ENCODE results near the gene MFN1. TPM values are rescaled to one million over a fixed set of nuclear protein-coding genes. Genes with fewer than 3 reads are reported as not detected.
"Not testable (repeated sequence)": the region's sequence is repeated elsewhere in the genome, so short reads cannot be mapped to it uniquely, and the experiment has no call there.

Gene MFN1
- 12.8 TPM for polyA plus RNA-seq

DNA sequence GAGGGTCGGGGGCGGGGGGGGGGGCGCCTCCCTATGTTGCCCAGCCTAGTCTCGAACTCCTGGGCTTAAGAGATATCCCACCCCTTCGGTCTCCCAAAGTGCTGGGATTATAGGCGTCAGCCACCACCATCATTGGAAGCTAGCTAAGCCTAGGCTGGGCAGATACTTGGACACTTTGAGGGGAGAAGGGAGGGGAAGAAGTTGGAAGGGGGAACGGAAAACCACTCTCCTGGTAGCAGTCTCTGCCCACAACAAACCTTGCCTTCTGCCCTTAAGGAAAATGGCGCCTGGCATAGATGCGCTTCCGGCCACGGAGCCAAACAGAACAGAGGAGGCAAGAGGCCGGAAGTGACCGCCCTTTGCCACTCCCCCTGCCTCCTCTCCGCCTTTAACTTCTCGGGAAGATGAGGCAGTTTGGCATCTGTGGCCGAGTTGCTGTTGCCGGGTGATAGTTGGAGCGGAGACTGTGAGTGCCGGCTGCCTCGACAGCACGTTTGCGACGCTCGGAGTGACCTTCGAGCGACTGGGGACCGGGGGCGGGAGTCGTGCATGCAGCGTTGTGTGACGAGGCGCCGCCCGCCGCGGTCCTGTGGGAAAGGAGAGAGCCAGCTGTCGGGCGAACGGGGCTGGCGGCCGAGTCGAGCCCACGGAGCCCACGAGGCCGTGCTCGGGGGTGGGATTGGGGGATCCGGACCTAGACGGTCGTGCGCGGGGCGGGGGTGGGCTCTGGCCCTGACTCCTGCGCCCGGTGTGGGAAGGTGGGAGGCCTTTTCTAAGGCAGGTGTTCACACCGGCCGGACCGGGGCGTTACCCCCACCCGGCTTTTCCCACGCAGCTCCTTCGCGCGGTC, at the start of gene MFN1:
Gene MFN1 (plus strand): TSS at position 365 of the 850 bp plus-strand sequence. CDS start 1,143 bp downstream, outside the sequence.
- H3K4me1 Mint-ChIP-seq = peaks cover 9 to 21% (median 15%) of the 10 kb centered on the region in 3 donors

DNA sequence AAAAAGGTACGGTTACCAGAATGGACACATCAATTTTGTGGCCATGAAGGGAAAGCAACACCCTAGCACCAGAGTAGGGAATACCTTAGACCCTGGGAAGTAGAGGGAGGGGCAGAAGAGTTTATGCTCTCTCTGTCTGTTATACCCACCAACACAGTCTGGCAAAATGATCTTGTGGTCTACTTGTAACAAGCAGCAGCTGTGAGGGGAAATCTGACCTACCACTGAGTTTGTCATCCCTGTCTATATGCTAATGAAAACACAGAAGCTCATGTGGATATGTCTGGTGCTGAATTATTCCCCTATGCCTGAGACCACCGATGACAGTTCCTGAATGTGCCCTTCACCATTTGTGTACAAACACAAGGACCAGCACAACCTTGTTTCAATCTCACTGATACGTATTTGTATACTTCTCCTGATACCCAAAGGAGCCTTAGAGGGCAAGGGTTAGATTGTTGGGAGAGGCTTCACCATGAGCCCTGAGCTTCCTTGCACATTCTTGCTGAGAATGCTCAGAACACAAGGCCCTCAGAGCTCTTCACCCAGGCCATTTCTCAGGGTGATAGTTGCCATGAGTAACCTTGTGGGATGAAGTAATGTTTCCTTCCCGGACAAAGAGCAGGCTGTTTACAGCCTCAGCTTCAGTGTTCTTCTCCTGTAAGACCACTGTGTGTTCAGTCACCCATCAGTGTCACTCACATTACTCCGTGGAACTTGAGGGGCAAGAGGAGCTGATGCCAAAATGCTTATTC, 49.4 kb upstream of the MFN1 start:
- H3K4me3 Mint-ChIP-seq = no peak overlapping the region
- no peak overlapping the region for H3K27ac Mint-ChIP-seq
- H3K9me3 Mint-ChIP-seq = peaks cover 0 to 5% (median 0%) of the 10 kb centered on the region in 3 donors
- peaks cover 0 to 2% (median 0%) of the 10 kb centered on the region in 3 donors for H3K4me1 Mint-ChIP-seq
- no peaks in the 10 kb centered on the region for H3K27me3 Mint-ChIP-seq
- H3K36me3 Mint-ChIP-seq = peaks cover 2% of the 10 kb centered on the region

More for the DNA sequence above, at the start of gene MFN1:
- no peaks in the 10 kb centered on the region for H3K27me3 Mint-ChIP-seq
- no peaks in the 10 kb centered on the region for H3K36me3 Mint-ChIP-seq
- H3K27ac Mint-ChIP-seq = peak within 1 kb of the TSS; percentile 72 to 98 (median 84)
- peak within 1 kb of the TSS; percentile 92 to 100 (median 98) for H3K4me3 Mint-ChIP-seq
- H3K9me3 Mint-ChIP-seq = no peaks in the 10 kb centered on the region

DNA sequence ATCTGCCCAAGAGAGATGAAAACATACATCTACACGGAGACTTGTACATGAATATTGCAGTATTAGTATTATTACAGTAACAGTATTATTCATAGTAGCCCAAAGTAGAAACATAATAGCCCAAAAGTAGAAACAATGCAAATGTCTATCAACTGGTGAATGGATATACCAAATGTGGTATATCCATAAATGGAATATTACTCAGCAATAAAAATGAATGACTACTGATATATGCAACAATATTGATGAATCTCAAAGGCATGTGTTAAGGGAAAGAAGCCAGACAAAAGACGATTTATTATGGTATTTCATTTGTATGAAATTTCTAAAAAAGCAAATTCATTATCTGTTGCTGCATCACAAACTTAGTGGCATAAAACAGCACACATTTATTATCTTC, 48.2 kb upstream of the MFN1 start:
- H3K9me3 Mint-ChIP-seq = peaks cover 0 to 5% (median 0%) of the 10 kb centered on the region in 3 donors
- H3K27me3 Mint-ChIP-seq = no peaks in the 10 kb centered on the region
- no peak overlapping the region for H3K27ac Mint-ChIP-seq
- peaks cover 0 to 3% (median 0%) of the 10 kb centered on the region in 3 donors for H3K4me1 Mint-ChIP-seq
- H3K4me3 Mint-ChIP-seq = no peak overlapping the region
- peaks cover 5% of the 10 kb centered on the region for H3K36me3 Mint-ChIP-seq

DNA sequence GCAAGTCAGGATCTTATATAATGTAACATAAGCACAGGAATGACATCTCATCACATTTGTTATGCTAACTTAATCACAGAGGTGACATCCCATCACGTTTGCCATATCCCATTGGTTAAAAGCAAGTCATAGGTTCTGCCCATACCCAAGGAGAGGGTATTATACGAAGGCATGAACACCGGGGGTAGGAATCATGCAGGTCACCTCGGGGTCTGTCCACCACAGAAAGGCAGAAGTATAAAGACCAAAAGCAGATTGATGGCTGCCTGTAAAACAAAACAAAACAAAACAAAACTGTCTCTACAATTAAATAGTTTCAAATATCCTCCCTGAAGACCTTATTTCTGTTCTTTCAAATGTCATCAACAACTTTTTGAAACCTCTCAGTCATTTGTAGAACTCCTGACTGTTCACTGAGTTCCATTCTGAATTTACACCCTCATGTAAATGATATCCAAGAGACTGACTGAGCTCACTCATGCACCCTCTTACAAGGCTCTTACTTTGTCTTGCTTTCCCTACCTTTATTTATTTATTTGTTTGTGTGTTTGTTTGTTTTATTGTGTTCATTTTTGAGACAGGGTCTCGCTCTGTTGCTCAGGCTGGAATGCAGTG, 47.4 kb upstream of the MFN1 start:
- Mint-ChIP-seq H3K27ac (no peak overlapping the region), H3K9me3 (peaks cover 0 to 5% (median 0%) of the 10 kb centered on the region in 3 donors), H3K4me1 (peaks cover 0 to 3% (median 0%) of the 10 kb centered on the region in 3 donors), H3K4me3 (no peak overlapping the region), H3K36me3 (peaks cover 5% of the 10 kb centered on the region), H3K27me3 (no peaks in the 10 kb centered on the region)

DNA sequence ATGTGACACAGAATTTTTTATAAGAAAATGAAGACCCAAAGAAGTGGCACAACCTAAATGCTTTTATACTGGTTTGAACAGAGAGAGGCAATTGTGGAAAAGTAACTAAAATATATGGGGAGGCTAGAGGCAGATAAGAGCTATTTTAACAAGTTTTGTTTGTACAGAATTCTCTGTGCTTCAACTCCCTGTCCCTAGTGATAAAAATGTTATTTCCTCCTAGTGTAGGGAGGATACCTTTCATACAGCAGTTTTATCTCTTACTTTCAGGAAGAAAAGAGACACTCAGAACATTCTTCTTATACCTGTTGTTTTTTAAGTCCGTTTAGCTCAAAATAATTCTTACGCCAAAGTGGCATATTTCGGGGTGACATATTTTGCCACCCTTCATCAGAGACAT, 45.9 kb upstream of the MFN1 start:
- no peak overlapping the region for H3K27ac Mint-ChIP-seq
- H3K4me3 Mint-ChIP-seq = no peak overlapping the region
- H3K27me3 Mint-ChIP-seq = no peaks in the 10 kb centered on the region
- peaks cover 0 to 5% (median 0%) of the 10 kb centered on the region in 3 donors for H3K9me3 Mint-ChIP-seq
- H3K4me1 Mint-ChIP-seq = peaks cover 0 to 3% (median 0%) of the 10 kb centered on the region in 3 donors
- peaks cover 5% of the 10 kb centered on the region for H3K36me3 Mint-ChIP-seq

DNA sequence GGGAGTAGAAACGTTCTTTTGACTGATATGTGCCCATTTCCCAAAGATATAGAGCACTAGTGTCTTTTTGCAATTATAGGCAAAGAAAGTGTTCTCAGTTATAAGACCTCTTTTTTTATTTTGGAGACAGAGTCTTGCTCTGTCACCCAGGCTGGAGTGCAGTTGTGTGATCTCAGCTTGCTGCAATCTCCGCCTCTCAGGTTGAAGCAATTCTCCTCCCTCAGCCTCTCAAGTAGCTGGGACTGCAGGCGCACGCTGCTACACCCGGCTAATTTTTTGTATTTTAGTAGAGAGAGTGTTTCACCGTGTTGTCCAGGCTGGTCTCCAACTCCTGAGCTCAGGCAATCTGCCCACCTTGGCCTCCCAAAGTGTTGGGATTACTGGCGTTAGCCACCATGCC, 45.4 kb upstream of the MFN1 start:
- no peak overlapping the region for H3K27ac Mint-ChIP-seq
- H3K36me3 Mint-ChIP-seq = peaks cover 3% of the 10 kb centered on the region
- H3K9me3 Mint-ChIP-seq = peaks cover 0 to 5% (median 0%) of the 10 kb centered on the region in 3 donors
- no peaks in the 10 kb centered on the region for H3K27me3 Mint-ChIP-seq
- H3K4me3 Mint-ChIP-seq = no peak overlapping the region
- peaks cover 0 to 3% (median 0%) of the 10 kb centered on the region in 3 donors for H3K4me1 Mint-ChIP-seq

DNA sequence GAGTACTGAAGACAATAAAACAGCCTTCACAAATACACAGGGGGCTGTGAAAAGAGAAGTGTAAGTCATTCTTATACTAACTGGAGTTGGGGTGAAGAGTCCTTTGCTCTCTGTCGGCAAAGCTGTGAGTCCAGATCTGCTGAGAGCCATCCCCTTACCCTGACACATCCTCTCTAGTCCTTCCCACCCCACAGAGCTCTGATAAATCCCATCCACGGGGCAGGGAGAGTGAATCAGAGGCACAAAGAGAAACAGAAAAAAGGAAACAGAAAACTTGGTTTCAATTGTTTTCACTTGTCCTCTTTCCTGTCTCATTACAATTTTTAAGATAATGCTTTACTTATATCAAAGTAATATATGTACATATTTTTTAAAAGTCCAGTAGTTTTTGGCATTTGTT, 42.9 kb upstream of the MFN1 start:
- Mint-ChIP-seq H3K4me1 (peaks cover 0 to 3% (median 0%) of the 10 kb centered on the region in 3 donors), H3K36me3 (peaks cover 3% of the 10 kb centered on the region), H3K27ac (peak overlapping the region in 1 of 3 donors; percentile 76), H3K27me3 (no peaks in the 10 kb centered on the region), H3K4me3 (no peak overlapping the region), H3K9me3 (no peaks in the 10 kb centered on the region)

DNA sequence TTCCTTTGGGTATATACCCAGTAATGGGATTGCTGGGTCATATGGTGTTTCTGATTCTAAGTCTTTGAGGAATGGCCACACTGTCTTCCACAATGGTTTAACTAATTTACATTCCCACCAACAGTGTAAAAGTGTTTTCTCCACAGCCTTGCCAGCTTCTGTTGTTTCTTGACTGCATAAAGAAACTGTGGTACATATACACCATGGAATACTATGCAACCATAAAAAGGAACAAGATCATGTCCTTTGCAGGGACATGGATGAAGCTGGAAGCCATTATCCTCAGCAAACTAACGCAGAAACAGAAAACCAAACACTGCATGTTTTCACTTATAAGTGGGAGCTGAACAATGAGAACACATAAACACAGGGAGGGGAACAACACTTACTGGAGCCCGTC, 40.1 kb upstream of the MFN1 start:
- H3K4me3 Mint-ChIP-seq, H3K9me3 Mint-ChIP-seq, H3K4me1 Mint-ChIP-seq, H3K36me3 Mint-ChIP-seq, H3K27ac Mint-ChIP-seq, H3K27me3 Mint-ChIP-seq: not testable (repeated sequence)

DNA sequence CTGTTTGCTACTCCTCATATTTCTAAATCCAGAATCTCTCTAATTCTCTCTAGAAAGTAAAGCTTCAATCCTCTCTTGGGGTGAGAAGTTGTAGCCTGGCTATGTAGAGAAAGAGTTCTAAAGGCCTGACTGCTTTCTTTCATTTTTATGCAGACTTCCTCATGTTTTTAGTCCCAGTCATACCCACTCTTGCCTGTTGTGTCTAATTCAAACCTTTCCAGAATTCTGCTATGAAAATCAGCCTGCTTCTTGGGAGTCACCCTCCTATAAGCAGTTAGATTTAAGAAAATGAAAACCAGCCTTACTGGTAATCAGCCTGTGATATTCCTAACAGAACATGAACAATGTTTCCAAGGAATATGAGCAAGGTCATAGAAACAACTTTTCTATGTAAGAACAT, 39.5 kb upstream of the MFN1 start:
- Mint-ChIP-seq H3K4me3 (no peak overlapping the region), H3K9me3 (no peaks in the 10 kb centered on the region), H3K36me3 (peaks cover 3% of the 10 kb centered on the region), H3K27ac (no peak overlapping the region), H3K4me1 (peaks cover 0 to 1% (median 0%) of the 10 kb centered on the region in 3 donors), H3K27me3 (no peaks in the 10 kb centered on the region)

DNA sequence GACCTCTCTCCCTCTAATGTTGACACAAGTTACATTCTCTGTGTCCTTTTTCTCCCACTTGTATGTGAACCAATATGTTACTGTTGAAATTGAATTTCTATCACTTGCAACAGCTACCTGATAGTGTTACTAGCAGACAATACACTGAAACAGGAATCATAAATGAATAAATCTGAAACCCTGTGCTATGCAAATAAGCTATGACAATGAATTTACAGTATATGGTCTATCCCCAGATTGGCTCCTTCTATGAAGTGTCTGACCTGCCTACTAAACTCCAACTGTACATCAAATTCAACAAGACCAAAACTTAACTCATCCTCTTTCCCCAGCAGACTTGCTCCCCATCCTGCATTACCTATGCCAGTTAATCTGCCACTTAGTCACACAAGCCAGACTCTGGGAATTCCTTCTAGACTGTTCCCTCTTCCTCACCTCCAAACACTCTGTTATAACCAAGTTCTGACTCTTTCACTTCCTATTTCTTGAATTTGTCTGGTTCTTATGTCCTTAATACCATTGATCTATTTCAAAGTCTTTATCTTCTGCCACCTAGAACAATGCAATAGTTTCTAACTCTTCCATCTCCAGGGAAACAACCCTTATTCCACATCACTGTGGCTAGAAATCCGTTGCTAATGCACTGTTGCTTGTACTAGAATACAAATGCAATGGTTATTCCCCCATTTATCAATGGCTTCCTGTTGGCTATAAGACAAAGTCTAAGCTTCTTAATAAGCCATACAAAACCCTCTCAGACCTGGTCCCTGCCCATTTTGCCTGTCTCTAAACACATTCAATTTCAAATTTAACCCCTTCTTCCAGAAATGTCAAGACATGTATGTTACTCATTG, 38.1 kb upstream of the MFN1 start:
- no peak overlapping the region for H3K27ac Mint-ChIP-seq
- H3K9me3 Mint-ChIP-seq = no peaks in the 10 kb centered on the region
- no peak overlapping the region for H3K4me3 Mint-ChIP-seq
- H3K4me1 Mint-ChIP-seq = no peaks in the 10 kb centered on the region
- no peaks in the 10 kb centered on the region for H3K27me3 Mint-ChIP-seq
- no peaks in the 10 kb centered on the region for H3K36me3 Mint-ChIP-seq

DNA sequence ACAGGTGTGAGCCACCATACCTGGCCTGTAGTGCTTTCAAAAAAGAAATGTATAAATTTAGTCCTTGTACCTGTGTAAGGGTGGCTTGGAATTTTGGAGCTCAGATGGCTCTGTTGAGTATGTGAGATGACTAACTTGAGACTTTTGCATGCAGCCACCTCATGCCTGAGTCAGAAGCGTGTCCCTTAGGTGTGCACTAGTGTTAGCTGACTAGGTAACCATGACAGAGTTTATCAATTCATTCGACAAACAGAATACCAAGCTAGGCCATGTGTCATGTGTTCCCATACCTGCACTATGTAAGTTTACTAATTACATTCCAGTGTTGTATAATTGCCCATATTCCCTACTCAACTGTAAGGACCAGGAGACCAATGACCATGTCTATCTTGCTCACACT, 28.6 kb upstream of the MFN1 start:
- peak overlapping the region in 1 of 4 donors; percentile 12 for H3K4me3 Mint-ChIP-seq
- H3K4me1 Mint-ChIP-seq = peaks cover 14 to 27% (median 22%) of the 10 kb centered on the region in 3 donors
- no peaks in the 10 kb centered on the region for H3K27me3 Mint-ChIP-seq
- no peaks in the 10 kb centered on the region for H3K9me3 Mint-ChIP-seq
- H3K36me3 Mint-ChIP-seq = peaks cover 1% of the 10 kb centered on the region
- peak overlapping the region in 2 of 3 donors; percentile 0 to 36 for H3K27ac Mint-ChIP-seq

DNA sequence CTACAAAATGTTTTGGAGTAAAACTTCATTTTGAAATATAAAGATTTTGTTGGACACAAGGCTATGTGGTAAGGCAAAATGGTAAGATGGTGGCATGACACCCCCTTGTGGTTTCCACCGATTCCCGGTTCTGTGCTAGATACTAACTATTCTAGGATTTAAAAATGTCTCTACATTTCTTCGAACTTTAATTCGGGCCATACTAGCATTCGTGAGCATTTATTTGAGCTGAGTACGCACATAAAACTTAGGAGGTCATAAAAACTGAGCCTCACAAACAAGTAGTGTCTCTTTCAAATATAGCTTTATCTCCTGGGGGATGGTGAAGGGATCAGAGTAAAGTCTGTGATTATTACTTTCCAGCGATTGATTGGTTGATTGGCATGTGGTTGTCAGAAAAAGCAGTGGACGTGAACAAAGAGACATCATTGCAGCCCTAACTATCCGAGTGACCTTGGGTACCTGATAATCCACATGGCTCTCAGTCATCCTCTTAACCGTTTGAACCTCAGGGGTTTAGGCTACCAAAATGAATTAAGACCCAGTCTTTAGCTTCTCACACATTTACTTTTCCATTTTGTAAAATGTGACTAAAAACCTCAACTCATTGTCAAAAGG, 25.7 kb upstream of the MFN1 start:
- peak overlapping the region; percentile 86 to 95 (median 93) for H3K4me3 Mint-ChIP-seq

DNA sequence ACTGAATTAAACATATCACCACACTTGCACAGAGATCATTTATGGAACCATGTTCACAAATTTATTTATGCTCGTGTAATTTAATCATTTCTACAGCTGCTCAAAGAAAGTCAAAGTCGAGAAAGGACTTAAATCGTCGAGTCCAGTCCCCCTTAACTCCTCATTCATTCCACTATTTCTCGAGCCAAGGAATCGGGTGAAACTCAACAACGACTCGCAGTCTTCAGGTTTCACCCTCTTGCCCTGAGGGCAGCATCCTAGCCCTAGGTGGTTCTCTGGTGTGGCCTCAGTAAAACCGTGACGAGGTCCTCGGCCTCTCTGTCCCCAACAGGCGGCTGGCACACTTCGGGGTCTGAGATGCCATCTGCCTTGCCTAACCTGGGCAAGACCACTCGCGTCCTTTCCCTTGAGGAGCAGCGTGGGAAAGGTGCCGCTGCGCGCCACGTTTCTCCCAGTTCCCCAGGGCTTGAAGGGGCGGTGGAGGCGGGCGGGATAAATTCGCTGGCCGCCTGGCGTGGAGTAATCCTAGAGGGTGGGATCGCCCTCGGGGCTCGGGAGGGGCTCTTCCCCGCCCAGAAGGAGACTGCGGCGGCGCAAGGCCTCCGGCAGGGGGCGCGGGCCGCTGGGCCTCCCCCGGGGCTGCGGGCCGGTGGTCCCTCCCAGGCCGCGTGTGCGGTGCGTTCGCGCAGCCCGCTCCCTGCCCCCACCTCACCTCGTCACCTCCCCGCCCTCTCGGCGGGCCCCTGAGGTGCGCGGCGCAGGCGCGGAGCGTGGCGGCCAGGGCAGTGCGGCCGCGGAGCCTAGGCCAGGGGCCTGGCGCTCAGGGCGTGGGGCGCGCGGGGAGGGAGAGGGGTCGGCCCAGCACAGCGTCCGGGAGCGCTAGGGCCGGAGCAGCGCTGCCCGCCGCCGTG, 25.0 kb upstream of the MFN1 start, which contains the start of gene ZNF639:
Gene ZNF639 (plus strand): TSS at position 746 of the 911 bp plus-strand sequence. CDS start 5,263 bp downstream, outside the sequence.
- Mint-ChIP-seq H3K4me1 (peaks cover 26 to 35% (median 31%) of the 10 kb centered on the region in 3 donors), H3K36me3 (peaks cover 1% of the 10 kb centered on the region), H3K9me3 (no peaks in the 10 kb centered on the region), H3K4me3 (peak within 1 kb of the TSS; percentile 86 to 96 (median 94)), H3K27me3 (no peaks in the 10 kb centered on the region), H3K27ac (peak within 1 kb of the TSS; percentile 92 to 95 (median 95))

More for the DNA sequence above, 25.7 kb upstream of the MFN1 start:
- Mint-ChIP-seq H3K9me3 (no peaks in the 10 kb centered on the region), H3K36me3 (peaks cover 1% of the 10 kb centered on the region), H3K27me3 (no peaks in the 10 kb centered on the region), H3K27ac (peak overlapping the region; percentile 25 to 93 (median 92)), H3K4me1 (peaks cover 26 to 35% (median 31%) of the 10 kb centered on the region in 3 donors)

Measured in IgD-negative memory B cell (primary cell).